ENCODE results near the gene ZWILCH.
"Not testable (repeated sequence)": the region's sequence is repeated elsewhere in the genome, so short reads cannot be mapped to it uniquely, and the experiment has no call there.

Gene ZWILCH

DNA sequence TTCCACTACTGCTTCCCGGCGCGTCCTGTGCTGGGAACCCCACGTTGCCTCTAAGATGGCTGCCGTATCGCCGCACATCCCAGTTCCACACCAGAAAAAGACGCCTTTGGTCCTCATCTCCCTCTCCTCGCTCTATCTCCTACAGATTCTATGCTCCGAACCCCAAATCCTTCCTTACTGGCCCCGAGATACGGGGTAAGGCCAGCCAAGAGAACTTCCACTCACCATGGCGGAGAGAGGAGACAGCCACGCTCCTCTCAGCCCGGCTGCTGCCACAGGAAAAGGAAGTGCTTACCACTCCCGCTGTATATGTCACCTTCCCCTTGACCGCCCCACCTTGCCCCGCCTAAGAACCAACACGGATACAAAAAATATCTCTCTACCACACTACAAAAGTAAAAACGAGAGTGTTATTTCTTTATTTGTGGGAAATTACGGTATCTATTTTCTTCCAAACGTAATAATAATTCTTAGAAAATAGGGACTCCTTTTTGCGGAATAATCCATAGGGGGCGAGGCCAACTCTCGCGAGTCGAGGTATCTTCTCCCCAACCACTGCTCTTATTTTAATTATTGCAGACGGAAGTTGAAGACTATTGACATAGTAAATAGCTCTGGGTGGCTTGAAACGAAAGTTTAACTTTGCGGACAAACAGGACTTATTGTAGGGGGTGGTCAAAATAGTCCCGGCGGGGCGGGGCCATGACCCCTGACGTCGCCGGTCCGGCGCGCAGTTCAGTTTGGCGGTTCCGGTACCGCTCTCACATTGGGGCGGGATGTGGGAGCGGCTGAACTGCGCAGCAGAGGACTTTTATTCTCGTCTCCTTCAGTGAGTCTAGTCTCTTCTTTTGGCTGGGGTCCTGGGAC lies at the start of gene ZWILCH, which contains the start of gene RPL4:
Gene ZWILCH (plus strand): TSS at position 764 of the 867 bp plus-strand sequence. CDS start 13 bp downstream, at position 777.
Gene RPL4 (minus strand): TSS at position 293 of the 867 bp plus-strand sequence. CDS start 65 bp downstream, at position 228.
- peak; percentile 83 for DNase-seq

- no peak for DNase-seq
Observed at GRCh38 chr15:66456211-66456610, 48.9 kb upstream of the ZWILCH start.

DNA sequence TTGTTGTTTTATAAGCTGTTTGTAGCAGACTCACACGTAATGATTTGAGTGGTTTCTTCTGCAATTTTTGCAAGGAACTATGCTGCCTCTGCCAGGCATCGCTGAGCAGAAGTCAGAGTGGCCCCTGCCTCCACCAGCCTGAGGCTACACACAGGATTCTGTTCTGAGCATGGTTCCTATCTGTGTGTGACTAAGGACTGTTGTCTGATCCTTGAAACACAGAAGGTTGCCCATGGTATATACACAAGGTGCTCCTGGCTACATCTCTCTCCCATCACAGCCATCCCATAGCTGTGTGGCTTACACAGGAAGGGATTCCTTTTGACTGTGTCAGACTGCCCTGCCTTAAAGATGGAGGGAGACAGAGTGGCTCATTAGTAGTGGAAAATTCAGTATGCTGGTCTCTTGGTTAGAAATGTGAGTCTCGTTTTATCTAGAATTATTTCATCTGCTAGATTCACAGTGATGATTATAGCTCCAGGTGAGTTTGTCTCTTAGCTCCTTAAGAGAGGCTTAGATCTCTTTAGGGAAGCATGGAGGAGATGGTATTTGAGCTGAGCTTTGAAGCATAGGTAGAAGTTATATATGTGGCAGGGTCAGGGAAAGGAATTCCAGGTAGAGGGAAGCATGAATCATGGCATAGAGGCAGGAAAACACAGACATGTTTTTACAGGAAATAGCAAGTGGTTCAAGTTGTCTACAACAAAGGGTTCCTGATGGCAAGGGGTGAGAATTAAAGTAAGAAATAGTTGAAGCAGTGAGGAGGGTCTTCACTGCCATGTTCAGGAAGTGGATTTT lies 45.1 kb upstream of the ZWILCH start:
- DNase-seq = no peak

- DNase-seq = not testable (repeated sequence)
Observed at GRCh38 chr15:66461294-66461693, 43.8 kb upstream of the ZWILCH start.

DNA sequence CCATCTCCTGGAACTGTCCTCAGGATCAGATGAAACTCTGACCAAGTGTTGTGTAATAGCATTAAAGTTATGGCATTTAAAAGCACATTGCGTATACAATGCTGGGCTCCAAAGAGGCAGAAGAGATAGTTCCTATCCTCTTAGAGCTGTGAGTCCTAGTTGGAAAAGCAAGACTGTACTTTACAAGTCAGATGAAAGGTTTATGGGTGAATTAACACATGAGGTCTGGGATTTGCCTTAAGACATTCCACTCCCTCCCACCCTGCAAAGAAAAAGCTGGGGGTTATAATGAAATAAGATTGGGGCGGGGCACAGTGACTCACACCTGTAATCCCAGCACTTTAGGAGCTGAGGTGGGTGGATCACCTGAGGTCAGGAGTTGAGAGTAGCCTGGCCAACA lies 43.2 kb upstream of the ZWILCH start:
- no peak for DNase-seq

DNA sequence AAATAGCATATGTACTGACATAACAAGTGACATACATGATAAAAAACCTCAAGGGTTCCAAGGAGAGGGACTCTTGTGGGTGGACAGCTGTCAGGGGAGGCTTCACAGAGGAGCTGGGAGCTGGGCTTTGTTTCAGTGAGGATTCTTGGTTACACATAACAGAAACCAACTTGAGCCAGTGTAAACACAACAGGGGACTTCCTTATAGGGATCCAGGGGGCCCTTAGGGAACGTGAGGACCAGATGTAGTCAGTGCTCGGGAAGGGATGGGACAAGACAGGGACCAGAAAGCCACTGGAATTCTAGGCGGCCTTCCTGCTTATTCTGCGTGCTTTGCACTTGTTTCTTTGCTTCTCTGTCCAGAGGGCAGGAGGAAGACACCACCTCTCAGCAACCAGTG lies 42.5 kb upstream of the ZWILCH start:
- DNase-seq = no peak

DNA sequence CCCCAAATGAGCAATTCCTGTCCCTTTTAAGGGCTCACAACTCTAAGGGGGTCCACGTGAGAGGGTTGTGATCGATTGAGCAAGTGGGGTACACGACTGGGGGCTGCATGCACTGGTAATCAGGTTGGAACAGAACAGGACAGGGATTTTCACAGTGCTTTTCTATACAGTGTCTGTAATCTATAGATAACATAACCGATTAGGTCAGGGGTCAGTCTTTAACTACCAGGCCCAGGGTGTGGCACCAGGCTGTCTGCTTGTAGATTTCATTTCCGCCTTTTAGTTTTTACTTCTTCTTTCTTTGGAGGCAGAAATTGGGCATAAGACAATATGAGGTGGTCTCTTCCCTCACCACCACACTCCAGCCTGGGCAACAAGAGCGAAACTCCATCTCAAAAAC lies 39.8 kb upstream of the ZWILCH start:
- not testable (repeated sequence) for DNase-seq

- not testable (repeated sequence) for DNase-seq
Observed at GRCh38 chr15:66467162-66468040, 37.7 kb upstream of the ZWILCH start.

DNA sequence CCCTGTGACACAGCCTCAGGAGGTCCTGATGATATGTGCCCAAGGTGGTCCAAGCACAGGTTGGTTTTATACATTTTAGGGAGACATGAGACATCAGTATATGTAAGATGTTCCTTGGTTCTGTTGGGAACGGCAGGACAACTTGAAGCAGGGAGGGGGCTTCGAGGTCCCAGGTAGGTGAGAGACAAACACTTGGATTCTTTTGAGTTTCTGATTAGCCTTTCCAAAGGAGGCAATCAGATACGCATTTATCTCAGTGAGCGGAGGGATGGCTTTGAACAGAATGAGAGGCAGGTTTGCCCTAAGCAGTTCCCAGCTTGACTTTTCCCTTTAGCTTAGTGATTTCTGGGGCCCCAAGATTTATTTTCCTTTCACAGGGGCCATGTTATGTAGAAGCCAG lies 34.3 kb upstream of the ZWILCH start:
- not testable (repeated sequence) for DNase-seq

DNA sequence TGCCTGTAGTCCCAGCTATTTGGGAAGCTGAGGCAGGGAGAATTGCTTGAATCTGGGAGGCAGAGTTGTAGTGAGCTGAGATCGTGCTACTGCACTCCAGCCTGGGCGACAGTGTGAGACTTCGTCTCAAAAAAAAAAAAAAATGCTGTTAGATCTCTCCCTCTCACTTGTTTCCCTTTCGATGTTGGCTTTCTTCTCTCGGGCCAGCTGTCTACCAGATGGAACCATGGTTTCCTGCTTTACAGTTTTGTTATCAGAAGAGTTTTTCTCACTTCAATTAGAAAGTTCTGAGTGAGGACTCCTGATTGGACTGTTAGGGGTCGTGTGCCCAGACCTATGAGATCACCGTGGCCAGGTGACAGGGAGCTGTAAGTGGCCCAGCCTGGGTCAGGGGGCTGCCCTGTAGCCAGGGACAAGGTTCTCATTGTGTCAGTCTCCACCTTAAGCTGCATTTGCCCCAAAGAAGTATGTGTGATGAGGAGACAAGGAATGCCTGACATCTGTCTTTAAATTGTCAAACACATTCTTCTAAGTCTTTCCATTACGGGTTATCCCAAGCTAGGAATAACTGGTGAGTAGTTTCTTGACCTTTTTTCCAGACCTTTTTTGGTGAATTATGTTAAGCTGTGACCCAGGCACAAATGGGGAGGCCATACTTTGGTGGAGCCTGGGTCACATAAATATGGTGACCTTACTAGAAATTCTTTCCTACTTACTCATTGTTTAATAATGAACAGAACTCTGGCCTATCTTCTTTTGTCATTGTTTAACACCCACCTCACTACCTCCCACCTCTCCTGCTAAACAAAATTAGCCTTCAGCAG lies 32.7 kb upstream of the ZWILCH start:
- DNase-seq = no peak

GRCh38 chr15:66474135-66474534 lies 31.0 kb upstream of the ZWILCH start:
- no peak for DNase-seq

DNA sequence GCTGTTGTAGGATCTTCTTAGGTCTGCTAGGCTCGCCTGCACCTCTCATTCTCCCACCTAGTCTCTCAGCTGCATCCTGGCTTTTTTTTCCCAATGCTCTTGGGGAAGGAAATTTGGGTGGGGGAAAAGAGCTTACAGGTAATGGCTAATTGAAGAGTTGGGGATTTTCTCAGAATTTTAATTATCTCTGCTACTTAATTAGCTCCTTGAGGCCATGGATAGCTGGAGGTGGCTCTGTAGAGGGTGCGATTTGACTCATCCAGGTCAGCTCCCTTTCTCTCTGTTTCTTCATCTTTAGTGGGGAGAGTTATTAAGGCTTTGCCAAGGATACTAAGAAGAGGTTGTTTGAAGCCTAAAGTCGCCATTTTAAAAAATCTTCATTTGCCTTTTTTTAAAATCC lies 30.2 kb upstream of the ZWILCH start:
- DNase-seq = no peak

GRCh38 chr15:66476535-66476934 lies 28.6 kb upstream of the ZWILCH start:
- DNase-seq = no peak

DNA sequence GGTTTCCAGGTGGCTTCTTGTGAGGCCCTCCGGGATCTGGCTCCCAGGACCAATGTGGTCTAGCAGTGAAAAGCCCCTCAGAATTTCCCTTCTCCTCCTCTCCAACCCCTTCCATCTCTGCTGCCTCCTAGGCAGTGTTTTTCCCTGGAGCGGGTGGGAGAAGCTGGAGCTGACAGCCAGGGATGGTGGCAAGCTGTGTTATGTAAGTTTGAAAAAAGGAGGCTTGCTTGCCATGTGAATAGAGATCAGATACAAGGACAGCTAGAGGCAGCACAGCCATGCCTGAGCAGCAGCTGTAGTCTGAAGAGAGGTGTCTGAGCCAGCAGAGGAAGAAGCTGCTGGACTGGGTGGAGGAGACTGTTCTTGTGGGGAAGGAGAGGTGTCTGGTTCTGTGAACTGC lies 28.1 kb upstream of the ZWILCH start:
- no peak for DNase-seq

- no peak for DNase-seq
Observed at GRCh38 chr15:66480267-66480666, 24.9 kb upstream of the ZWILCH start.

GRCh38 chr15:66481107-66481856 lies 23.8 kb upstream of the ZWILCH start:
- DNase-seq = no peak

DNA sequence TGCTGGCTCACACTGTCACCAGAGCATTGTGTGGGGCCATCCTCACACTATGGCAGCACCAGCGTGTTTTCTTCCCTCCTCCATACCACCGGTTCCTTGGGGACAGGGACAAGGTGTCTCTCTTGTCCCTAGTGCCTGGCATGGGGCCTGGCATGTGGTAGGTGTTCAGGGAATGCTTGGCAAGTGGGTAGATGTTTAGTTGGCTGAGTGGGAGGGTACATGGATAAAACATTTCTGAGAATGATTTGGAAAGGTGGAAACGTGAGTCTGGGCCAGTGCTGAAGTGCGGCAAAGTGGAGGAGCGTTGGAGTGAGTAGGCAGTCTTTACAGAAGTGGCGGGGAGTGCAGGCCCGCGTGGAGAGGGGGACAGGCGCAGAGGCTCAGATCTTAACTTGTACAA lies 22.6 kb upstream of the ZWILCH start:
- DNase-seq = no peak

GRCh38 chr15:66483131-66483566 lies 22.0 kb upstream of the ZWILCH start:
- DNase-seq = no peak

- no peak for DNase-seq
Observed at GRCh38 chr15:66484539-66485112, 20.5 kb upstream of the ZWILCH start.

- no peak for DNase-seq
Observed at GRCh38 chr15:66486887-66487286, 18.2 kb upstream of the ZWILCH start.

DNA sequence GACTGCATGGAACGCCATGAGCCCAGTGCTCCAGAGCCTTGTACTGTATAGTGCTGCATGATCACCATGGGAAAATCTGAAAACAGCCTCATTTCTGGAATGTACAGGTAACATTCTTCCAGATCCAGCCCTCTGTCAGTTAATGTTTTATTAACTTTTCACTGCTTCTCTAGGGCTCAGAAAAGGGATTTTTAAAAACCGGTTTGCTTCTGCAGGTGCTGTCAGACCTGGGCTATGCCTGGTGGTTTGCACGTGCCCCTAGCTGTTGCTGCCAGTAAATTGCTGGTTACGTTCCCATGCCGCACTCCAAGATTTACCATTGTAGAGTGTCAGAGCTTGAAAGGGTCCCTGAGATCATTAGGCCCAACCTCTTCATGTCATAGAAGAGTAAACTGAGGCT lies 16.6 kb upstream of the ZWILCH start:
- DNase-seq = no peak
